ENCODE measurements around the gene LRRC8C.
"Not testable (repeated sequence)": the region's sequence is repeated elsewhere in the genome, so short reads cannot be mapped to it uniquely, and the experiment has no call there.

LRRC8C gene

GRCh38 chr1:89673251-89673650 lies 40.3 kb downstream of the LRRC8C start:
- no peak for DNase-seq

- DNase-seq, result no peak
These were observed 42.8 kb downstream of the LRRC8C start for GRCh38 chr1:89675677-89676076.

GRCh38 chr1:89681045-89681729 lies 48.3 kb downstream of the LRRC8C start:
- no peak for DNase-seq

- no peak for DNase-seq
These were observed 49.7 kb downstream of the LRRC8C start for GRCh38 chr1:89682611-89683010.

GRCh38 chr1:89685461-89685860 lies 52.5 kb downstream of the LRRC8C start:
- DNase-seq, result no peak

- no peak for DNase-seq
These were observed 53.6 kb downstream of the LRRC8C start for GRCh38 chr1:89686520-89686919.

- no peak for DNase-seq
These were observed 54.3 kb downstream of the LRRC8C start for GRCh38 chr1:89687254-89687653.

GRCh38 chr1:89688607-89689006 lies 55.7 kb downstream of the LRRC8C start:
- no peak for DNase-seq

GRCh38 chr1:89689234-89689633 lies 56.3 kb downstream of the LRRC8C start:
- DNase-seq, result no peak

- no peak for DNase-seq
These were observed 57.7 kb downstream of the LRRC8C start for GRCh38 chr1:89690595-89690994.

- DNase-seq, result peak; percentile 91
These were observed 59.9 kb downstream of the LRRC8C start for GRCh38 chr1:89692601-89693521.

- no peak for DNase-seq
These were observed 62.9 kb downstream of the LRRC8C start for GRCh38 chr1:89695847-89696246.

- DNase-seq, result no peak
These were observed 64.5 kb downstream of the LRRC8C start for GRCh38 chr1:89697383-89697782.

GRCh38 chr1:89698020-89698560 lies 65.2 kb downstream of the LRRC8C start:
- no peak for DNase-seq

GRCh38 chr1:89698624-89699023 lies 65.7 kb downstream of the LRRC8C start:
- no peak for DNase-seq

GRCh38 chr1:89699451-89699986 lies 66.6 kb downstream of the LRRC8C start:
- no peak for DNase-seq

GRCh38 chr1:89701746-89702241 lies 68.9 kb downstream of the LRRC8C start:
- DNase-seq, result no peak

- no peak for DNase-seq
These were observed 69.7 kb downstream of the LRRC8C start for GRCh38 chr1:89702520-89703045.

- DNase-seq, result no peak
These were observed 70.5 kb downstream of the LRRC8C start for GRCh38 chr1:89703469-89703868.

GRCh38 chr1:89704014-89704413 lies 71.1 kb downstream of the LRRC8C start:
- no peak for DNase-seq

GRCh38 chr1:89704885-89705284 lies 72.0 kb downstream of the LRRC8C start:
- not testable (repeated sequence) for DNase-seq

- DNase-seq, result no peak
These were observed 73.2 kb downstream of the LRRC8C start for GRCh38 chr1:89705901-89706699.

Measured in Kasumi-1 (cell line).